ENCODE measurements around the gene ARAP3.
"Not testable (repeated sequence)": the region's sequence is repeated elsewhere in the genome, so short reads cannot be mapped to it uniquely, and the experiment has no call there.

ARAP3 gene

DNA sequence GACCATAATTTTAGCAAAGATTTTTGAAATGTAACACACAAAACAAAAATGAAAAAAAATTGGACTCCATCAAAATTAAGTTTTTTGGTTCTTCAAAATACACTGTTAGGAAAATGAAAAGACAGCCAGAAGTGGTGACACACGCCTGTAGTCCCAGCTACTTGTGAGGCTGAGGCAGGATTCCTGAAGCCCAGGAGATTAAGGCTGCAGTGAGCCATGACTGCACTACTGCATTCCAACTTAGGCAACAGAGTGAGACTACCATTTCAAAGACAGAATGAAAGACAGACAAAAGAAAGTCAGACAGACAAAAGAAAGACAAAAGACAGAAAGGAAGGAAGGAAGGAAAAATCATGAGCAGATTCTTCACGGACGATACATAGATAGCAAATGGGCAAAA lies 70.7 kb downstream of the ARAP3 start:
- DNase-seq, result no peak

DNA sequence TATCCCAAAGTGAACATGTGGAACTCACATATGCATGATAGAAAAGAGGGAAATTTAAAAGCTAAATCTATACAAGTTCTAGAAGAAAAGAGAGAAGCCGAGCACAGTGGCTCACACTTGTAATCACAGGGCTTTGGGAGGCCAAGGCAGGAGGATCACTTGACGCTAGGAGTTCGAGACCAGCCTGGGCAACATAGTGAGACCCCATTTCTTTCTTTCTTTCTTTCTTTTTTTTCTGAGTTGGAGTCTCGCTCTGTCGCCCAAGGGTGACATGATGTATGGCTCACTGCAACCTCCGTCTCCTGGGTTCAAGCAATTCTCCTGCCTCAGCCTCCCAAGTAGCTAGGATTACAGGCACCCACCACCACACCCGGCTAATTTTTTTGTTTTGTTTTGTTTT lies 72.1 kb downstream of the ARAP3 start:
- not testable (repeated sequence) for DNase-seq

DNA sequence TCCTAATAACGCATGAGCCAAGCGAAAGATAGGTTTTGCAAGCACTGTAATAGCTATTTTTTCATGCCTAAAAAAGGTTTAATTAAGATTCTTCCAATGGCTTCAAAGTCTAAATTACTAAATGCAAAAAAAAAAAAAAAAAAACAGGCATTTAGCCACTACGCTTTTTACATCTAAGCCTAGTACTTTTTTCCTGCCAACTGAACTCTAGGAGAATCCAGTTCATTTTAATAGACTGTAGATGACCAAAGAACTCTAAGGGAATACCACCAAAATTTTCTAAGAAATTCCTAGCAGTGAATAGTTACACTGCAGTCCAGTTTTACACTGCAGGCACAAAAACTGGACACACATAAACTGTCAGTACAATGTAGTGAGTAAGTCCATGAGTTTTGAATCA lies 73.0 kb downstream of the ARAP3 start:
- no peak for DNase-seq

DNA sequence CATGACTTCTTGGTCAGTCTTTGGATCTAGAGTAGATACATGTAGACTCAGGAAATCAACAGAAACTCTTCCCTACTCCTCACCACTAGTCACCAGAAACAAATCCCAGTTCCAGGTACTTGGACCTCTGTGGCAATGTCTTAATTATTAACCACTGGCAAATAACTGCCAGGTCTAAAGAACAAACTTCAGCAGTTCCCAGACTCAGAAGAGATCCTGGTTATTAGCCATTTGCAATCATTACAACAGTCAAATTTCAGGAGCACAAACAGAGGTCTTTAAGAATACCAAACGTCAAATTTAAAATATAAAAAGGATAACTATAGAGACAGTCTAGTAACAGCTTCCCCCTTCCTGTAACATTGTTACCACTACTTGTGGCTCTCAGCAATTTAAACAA lies 73.5 kb downstream of the ARAP3 start:
- no peak for DNase-seq

DNA sequence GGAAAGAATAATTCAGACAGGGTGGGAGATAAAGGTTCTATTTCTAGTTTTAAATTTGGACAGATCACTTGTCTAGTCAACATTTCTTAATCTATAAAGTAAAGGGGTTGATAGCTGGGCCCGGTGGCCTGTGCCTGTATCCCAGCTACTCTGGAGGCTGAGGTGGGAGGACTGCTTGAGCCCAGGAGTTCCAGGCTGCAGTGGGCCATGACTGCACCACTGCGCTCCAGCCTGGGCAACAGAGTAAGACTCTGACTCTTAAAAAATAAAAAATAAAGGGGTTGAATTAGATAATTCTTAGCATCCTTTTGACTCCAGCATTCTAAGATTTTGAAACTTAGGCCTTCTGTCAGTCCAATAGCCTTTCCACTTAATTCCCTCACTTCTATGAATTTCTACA lies 74.0 kb downstream of the ARAP3 start:
- DNase-seq, result no peak

DNA sequence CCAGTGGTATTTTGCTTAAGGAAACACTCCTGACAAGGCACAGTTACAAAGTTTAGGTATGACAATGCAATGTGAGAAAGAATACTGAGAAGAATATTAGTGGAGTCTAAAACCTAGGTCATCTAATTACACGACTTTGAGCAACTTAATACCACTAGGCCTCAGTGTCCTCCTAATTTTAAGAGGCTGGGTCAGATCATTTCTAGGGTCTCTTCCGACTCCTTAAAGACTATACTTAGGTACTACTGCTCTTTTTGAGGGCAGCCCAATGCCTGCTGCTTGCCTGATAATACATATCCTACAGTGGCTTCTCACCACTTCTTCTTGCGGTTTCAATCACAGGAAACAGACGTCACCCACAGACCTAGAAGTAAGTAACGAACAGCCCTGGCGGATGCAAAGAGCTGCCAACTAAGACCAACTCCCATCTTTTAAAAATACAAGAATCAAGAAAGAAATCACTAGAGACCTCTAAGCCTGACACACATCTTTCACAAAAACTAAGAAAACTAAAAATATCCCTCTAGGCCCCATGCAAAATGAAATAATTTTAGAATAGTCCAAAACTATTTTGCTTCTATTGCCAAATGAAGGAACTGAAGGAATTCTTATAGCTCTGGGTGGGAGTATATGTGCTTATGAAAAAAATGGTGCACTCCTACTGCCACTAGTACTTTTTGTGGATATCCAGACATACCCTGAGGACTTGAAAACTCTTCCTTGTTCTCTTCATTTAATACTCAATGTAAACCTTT lies 76.3 kb downstream of the ARAP3 start:
- peak; percentile 71 for DNase-seq

DNA sequence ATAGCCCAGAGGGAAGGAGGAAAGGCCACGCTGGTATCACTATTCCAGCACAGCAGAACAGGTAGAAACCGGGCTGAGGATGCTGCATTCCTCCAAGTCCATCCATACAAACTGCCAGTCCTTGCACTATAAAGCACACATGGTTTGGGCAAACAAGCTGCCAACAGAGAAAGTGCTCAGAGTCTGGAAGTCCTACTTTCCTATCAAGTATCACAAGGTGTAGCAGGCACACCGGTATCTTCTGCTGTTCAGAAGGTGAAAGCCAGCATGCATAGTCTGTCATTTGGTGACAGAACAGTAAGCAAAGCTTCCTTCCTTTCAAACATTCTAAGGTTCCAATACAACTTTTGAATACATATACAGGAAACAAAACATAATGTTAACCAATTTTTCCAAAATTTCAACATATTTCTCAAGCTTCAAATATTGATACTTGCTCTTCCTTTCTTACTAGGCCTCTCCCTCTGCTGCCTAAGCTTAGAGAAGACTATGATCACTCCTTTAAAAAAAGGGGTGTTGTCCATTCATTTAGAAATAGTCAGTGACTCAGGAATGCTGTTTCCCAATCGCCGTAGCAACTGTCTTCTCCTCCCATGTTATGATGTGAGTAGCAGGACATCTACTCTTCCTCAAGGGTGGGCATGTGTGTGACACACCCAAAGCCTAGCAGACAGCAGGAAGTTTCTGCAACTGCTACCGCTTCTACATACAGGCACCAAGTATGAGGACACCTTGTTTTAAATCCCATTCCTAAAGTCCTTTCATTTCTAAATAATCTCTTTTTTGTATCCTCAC lies 77.9 kb downstream of the ARAP3 start:
- peak; percentile 21 for DNase-seq
